LoVo (cell line): ENCODE measurements around the gene MBD3L4.
"Not testable (repeated sequence)": the region's sequence is repeated elsewhere in the genome, so short reads cannot be mapped to it uniquely, and the experiment has no call there.

Experiments
- DNase-seq: peaks from one replicate; pipeline ENCODE4 v3.0.0-alpha.2; 2016; ENCODE audit warnings: low spot score

MBD3L4 gene

GRCh38 chr19:7040079-7040478, at the start of gene MBD3L4:
Gene MBD3L4, minus strand, starts transcription at chr19:7040179. Its CDS starts 35 bp downstream, at chr19:7040144.
- DNase-seq: not testable (repeated sequence)

- no peak for DNase-seq
These were observed 49.0 kb upstream of the MBD3L4 start for GRCh38 chr19:7088999-7089398.

- no peak for DNase-seq
These were observed 43.3 kb upstream of the MBD3L4 start for GRCh38 chr19:7083076-7083956.

GRCh38 chr19:7078008-7078407, 38.0 kb upstream of the MBD3L4 start:
- DNase-seq: no peak

- DNase-seq: no peak
These were observed 36.2 kb upstream of the MBD3L4 start for GRCh38 chr19:7076151-7076550.

GRCh38 chr19:7074705-7075282, 34.8 kb upstream of the MBD3L4 start:
- no peak for DNase-seq

- no peak for DNase-seq
These were observed 32.6 kb upstream of the MBD3L4 start for GRCh38 chr19:7072541-7072940.

GRCh38 chr19:7069904-7070226, 29.9 kb upstream of the MBD3L4 start:
- DNase-seq: no peak

GRCh38 chr19:7069042-7069903, 29.3 kb upstream of the MBD3L4 start, which contains the start of gene ZNF557:
Gene ZNF557, plus strand, starts transcription at chr19:7069703. Its CDS starts 5,372 bp downstream, at chr19:7075075.
- DNase-seq: peak; percentile 95

GRCh38 chr19:7068599-7068998, 28.6 kb upstream of the MBD3L4 start:
- DNase-seq: no peak

- no peak for DNase-seq
These were observed 27.7 kb upstream of the MBD3L4 start for GRCh38 chr19:7067716-7068115.

GRCh38 chr19:7067122-7067521, 27.1 kb upstream of the MBD3L4 start:
- DNase-seq: not testable (repeated sequence)

GRCh38 chr19:7063764-7064418, 23.9 kb upstream of the MBD3L4 start:
- DNase-seq: no peak

GRCh38 chr19:7063339-7063738, 23.4 kb upstream of the MBD3L4 start:
- DNase-seq: no peak

- not testable (repeated sequence) for DNase-seq
These were observed 20.0 kb upstream of the MBD3L4 start for GRCh38 chr19:7059977-7060376.

GRCh38 chr19:7058576-7058975, 18.6 kb upstream of the MBD3L4 start, which contains the start of gene MBD3L3:
Gene MBD3L3, minus strand, starts transcription at chr19:7058676. Its CDS starts 71 bp downstream, at chr19:7058605.
- not testable (repeated sequence) for DNase-seq

- DNase-seq: not testable (repeated sequence)
These were observed 16.4 kb upstream of the MBD3L4 start for GRCh38 chr19:7056371-7056770.

- DNase-seq: not testable (repeated sequence)
These were observed 15.7 kb upstream of the MBD3L4 start for GRCh38 chr19:7055679-7056078.

- DNase-seq: not testable (repeated sequence)
These were observed 14.8 kb upstream of the MBD3L4 start for GRCh38 chr19:7054635-7055368.

GRCh38 chr19:7052896-7053295, 12.9 kb upstream of the MBD3L4 start:
- not testable (repeated sequence) for DNase-seq

- not testable (repeated sequence) for DNase-seq
These were observed 11.4 kb upstream of the MBD3L4 start for GRCh38 chr19:7051421-7051820.
